Activated T-cell treated with anti-CD3 and anti-CD28 coated beads for 4 hours (primary cell): ENCODE measurements around the gene MMD2.

Source experiments
- DNase-seq: peaks from one replicate; pipeline ENCODE4 v3.0.0-alpha.2; 2020

Gene MMD2

DNA sequence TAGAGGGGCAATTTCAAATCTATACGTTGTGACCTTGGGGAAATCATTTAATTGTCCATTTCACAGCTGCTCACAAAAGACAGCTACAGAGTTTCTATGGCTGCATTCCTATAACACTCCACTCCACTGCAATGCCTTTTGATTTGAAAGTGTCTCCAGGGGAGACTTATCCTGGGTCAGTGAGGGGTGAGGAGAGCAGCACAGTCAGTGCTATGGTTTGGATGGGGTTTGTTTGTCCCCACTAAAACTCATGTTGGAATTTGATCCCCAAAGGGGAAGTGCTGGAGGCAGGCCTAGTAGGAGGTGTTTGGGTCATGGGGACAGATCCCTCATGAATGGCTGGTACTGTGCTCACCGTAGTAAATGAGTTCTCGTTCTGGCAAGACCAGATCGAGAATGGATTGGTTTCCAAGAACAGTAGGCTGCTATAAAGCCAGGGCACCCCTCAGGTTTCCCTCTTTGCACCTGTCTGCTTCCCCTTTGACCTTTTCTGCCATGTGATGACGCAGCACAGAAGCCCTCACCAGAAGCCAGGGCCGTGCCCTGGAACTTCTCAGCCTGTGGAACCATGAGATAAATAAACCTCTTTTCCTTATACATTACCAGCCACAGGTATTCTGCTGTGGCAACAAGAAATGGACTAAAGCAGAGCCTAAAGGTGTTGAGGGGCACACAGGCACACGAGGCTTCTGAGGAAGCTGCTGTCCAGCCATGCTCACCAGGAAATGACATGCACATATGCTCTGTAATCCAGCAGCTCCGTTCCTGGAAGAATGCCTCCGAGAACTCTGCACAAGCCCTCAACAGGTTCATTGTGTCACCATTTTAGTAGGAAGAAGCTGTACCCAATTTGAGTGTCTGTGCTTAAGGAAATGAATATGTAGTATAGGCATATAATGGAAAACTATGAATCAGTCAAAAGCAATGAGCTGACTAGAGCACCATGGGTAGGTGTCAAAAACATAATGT lies 92.2 kb downstream of the MMD2 start:
- DNase-seq: no peak

DNA sequence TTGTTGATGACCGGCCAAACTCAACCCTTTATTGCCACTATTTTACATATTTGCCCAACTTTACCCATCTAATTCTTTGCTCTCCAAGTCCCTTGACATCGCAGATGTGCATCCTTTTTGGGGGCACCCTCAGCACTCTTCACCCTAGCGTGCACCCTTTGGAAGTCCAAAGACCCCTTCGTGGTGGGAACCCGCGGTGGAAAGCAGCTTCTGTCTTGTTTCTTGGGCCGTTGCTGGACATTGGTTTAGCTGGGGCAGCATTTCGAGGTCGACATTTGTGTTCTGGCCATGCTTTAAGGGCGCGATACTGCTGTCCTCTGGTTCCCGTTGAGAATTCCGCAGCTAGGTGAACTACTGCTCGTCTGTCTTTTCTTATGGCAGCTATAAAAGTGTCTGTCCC lies 96.8 kb downstream of the MMD2 start:
- no peak for DNase-seq

DNA sequence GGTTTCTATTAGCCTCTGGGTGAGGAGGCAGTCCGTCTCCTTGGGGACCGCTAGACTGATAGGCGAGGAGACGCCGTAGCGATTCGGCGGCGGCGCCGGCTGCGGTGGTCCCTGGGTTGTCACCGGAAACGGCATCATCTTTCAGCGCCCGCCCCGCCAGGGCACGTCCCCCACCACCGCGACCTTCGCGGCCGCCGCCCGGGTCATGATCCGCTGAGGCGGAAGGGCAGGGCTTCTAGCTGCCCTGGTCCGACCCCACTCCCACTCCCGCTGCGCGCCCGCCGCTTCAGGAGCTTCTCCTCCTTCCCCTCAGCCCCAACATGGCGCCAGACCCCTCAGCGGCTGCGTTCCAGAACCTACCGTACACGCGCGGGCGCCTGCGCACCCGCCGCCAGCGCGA lies 97.3 kb downstream of the MMD2 start, which contains the start of gene PAPOLB:
Gene PAPOLB, minus strand, starts transcription at position 358 of the 400 bp plus-strand sequence. Its CDS starts 220 bp downstream, at position 138.
- no peak for DNase-seq

DNA sequence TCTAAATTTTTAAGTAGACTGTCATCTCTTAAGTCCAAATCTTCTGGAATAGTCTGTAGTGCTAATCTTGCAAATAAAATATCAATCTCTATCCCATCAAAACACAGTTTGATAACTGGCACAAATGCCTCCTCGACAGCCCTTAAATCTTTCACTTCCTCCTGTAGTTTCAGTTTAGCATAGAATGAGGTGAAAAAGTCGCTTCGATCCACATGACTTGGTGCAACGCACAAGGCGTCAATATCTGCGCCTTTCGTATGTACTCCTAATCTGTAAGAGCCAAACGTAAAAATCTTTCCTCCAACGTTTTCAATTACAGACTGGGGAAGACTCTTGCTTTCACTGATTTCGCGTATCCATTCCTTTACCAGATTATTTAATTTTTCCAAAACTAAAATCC lies 97.8 kb downstream of the MMD2 start:
- DNase-seq: no peak

DNA sequence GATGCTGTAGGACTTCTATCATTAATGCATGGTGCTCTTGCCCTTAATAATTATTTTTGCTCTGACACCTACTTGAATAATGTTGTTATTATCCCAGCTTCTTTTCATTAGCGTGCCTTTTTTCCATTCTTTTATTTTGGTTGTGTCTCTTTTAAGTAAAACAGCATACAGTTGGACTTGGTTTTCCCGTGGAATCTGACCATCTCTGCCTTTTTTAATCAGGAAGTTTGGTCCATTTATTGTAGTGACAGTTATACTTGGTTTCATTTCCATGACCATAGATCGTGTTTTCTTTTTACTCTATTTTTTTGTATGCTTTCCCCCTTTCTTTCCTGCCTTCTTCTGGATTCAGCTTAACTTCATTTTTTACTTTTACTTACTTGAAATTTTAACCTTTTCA lies 101.8 kb downstream of the MMD2 start:
- no peak for DNase-seq

DNA sequence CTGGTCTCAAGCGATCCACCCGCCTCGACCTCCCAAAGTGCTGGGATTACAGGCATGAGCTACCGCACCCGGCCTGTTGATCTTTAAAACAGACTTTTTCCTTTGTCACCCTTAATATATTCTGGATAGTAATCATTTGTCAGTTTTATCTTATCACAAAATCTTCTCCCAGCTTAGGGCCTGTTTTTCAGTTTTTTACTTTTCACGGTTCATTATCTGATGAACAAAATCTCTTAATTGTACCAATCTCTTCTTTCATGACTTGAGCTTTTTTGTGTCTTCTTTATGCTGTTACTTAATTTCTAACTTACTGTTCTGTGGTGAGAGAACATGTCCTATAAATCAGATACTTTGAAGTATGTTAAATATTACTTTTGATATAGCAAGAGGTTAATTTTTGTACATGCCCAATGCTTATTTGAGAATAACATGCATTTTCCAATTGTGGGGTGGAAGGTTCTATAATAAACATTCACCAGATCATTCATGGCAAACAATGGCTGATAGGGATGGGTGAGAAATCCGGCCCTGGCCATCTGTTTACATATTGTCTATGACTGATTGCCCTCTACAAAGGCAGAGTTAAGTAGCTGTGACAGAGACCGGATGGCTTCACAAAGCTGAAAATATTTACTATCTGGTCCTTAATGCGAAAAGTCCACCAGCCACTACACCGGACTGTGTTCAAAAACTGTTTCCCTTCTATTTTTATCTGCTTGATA lies 102.5 kb downstream of the MMD2 start:
- no peak for DNase-seq
